Omental fat pad (tissue), 4 donors: ENCODE results near the gene UBIAD1. TPM values are rescaled to one million over a fixed set of nuclear protein-coding genes. Genes with fewer than 3 reads are reported as not detected.

Experiments
- ATAC-seq: fragments of 150-250 bp; one replicate; pipeline ENCODE4 v1.9.1; 2016; ENCODE audit warnings: mild to moderate bottlenecking, moderate library complexity; ENCODE audit not compliant: low FRiP score
- DNase-seq: peaks from one replicate; pipeline ENCODE4 v3.0.0-alpha.2; 2019; ENCODE audit warnings: low spot score
- total RNA-seq, 4 donors: library from RNA; depleted of rRNA; stranded (reverse); fragments of >200 nt; gene quantifications; one replicate each; pipeline ENCODE4 v1.1.0, GENCODE V29; 2016
- TF ChIP-seq, protein P1 (sequence below), 3 donors: fragments of 450-650 bp; IDR thresholded peaks; one replicate each; pipeline ENCODE4 v1.5.1; 2016 to 2017; ENCODE audit warnings: antibody characterized with exemption in 3 of 3, mild to moderate bottlenecking in 3 of 3, moderate library complexity in 2 of 3

UBIAD1 gene
- 10 to 100 TPM in 3 of 4 donors, 1 to 10 TPM in 1; 9.3 to 28.2 (median 12.2) TPM for total RNA-seq

- ATAC-seq (peak; percentile 97), DNase-seq (peak; percentile 64)
- TF ChIP-seq, protein P1, sequence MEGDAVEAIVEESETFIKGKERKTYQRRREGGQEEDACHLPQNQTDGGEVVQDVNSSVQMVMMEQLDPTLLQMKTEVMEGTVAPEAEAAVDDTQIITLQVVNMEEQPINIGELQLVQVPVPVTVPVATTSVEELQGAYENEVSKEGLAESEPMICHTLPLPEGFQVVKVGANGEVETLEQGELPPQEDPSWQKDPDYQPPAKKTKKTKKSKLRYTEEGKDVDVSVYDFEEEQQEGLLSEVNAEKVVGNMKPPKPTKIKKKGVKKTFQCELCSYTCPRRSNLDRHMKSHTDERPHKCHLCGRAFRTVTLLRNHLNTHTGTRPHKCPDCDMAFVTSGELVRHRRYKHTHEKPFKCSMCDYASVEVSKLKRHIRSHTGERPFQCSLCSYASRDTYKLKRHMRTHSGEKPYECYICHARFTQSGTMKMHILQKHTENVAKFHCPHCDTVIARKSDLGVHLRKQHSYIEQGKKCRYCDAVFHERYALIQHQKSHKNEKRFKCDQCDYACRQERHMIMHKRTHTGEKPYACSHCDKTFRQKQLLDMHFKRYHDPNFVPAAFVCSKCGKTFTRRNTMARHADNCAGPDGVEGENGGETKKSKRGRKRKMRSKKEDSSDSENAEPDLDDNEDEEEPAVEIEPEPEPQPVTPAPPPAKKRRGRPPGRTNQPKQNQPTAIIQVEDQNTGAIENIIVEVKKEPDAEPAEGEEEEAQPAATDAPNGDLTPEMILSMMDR (IDR thresholded peaks at IDR 0.05): no peak
Observed at GRCh38 chr1:11272832-11273594, at the start of gene UBIAD1. Gene UBIAD1 (plus strand): TSS chr1:11273198. CDS start chr1:11273532, 334 bp downstream.

DNA sequence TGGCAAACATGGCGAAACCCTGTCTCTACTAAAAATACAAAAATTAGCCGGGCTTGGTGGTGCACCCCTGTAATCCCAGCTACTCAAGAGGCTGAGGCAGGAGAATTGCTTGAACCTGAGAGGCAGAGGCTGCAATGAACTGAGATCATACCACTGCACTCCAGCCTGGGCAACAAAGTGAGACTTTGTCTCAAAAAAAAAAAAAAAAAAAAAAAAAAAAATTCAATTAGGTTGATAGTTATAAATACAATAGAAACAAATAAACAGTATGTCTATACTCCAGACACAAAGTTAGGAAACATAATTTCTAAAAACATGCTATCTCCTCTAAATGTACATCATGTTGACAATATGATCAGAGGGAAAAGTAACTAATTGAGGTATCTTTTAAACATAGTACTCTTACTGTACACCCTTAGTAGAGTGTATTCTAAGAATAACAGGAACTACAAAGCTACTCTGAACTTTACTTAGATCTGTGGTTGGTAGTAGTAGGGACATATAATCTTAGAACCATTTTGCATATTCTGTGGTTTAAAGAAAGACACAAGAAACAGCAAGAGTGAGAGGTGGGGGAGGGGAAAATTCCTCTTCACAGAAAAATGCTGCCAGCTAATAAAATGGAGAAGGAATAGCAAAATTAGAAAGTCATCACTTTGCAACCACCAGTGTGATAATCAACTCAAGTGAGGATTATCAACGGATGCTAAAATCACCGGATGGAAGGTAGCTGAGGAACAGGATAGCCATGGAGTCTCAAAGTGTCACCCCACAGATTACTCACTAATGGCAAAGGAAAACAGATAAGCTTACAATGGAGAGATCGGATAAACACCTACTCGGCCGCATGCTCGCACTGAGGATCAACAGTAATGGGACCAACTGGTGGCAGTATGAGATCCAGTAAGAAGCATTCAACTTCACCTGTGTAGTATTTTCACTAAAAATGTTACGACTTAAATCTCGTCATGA lies 45.6 kb upstream of the UBIAD1 start:
- DNase-seq (no peak), ATAC-seq (no peak)
- TF ChIP-seq, protein P1 (IDR thresholded peaks at IDR 0.05): no peak

DNA sequence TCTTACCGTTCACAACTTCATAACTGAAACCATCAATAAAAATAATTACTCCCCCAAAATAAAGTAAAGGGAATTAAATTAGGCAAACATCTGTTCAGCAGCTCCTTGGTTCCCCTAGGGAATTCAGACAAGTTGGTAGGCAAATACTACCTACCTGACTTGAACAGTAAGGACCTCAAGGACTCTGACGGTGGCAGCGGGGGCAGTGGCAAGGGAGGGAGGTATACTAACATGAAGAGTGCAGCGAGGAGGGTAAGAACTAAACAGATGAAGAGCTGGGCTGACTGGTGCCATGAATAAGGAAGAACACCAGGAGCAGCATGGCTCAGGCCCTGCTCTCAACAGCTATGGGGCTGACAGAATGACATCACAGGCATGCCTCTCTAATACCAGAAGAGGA lies 43.8 kb upstream of the UBIAD1 start:
- ATAC-seq (no peak), DNase-seq (no peak)
- TF ChIP-seq, protein P1 (IDR thresholded peaks at IDR 0.05): no peak

- no peak for DNase-seq
- ATAC-seq: no peak
- TF ChIP-seq, protein P1 (IDR thresholded peaks at IDR 0.05): no peak
Observed at GRCh38 chr1:11233208-11233607, 39.8 kb upstream of the UBIAD1 start.

GRCh38 chr1:11237356-11237755 lies 35.6 kb upstream of the UBIAD1 start:
- no peak for DNase-seq
- no peak for ATAC-seq
- TF ChIP-seq, protein P1 (IDR thresholded peaks at IDR 0.05): no peak

DNA sequence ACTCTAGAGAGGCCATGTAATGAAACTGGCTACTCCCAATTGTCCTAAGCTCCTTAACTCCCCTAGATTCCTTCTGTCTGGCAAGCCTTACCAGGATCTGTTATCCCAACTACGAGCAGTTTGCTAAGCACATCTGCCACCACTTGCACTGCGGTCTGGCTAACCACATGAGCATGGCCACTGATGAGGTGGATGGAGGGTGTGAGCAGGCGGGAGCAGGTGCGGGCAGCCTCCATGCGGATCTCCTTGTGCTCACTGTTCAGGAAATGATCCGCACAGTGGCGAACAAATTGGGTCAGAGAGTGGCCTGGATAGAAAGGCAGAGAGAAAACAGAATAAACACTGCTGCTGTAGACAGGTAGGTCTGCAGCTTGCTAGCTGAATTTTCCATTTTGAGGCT lies 34.7 kb upstream of the UBIAD1 start:
- TF ChIP-seq, protein P1 (IDR thresholded peaks at IDR 0.05): no peak
- ATAC-seq: no peak
- DNase-seq: no peak
